Pancreas (tissue), 10 donors: ENCODE measurements around the gene ACAD11. TPM values are rescaled to one million over a fixed set of nuclear protein-coding genes. Genes with fewer than 3 reads are reported as not detected.

Source experiments
- ATAC-seq, 4 donors: fragments of 200-7000 bp; cut with Tn5 transposase; one replicate each; pipeline versions ENCODE4 v1.8.0 to v1.9.1; 2020; ENCODE audit warnings: mild to moderate bottlenecking in 4 of 4, moderate library complexity in 4 of 4
- DNase-seq, 6 donors: peaks; one replicate each; pipeline ENCODE4 v3.0.0-alpha.2; 2020
- FAIRE-seq: peaks from 2 replicates; lab custom pipeline; 2012; peaks lifted over from hg19 to GRCh38; lab: Jason Lieb, UNC
- H3K27ac ChIP-seq, 4 donors: fragments of 200-600 bp; sonication (generic); 1 replicate in 3 of 4; 2 replicates in 1 of 4; pipeline versions ENCODE4 v1.5.0 to v1.8.0; 2020
- H3K27me3 ChIP-seq, 4 donors: fragments of 200-600 bp; one replicate each; pipeline ENCODE4 v1.8.0; 2021
- H3K36me3 ChIP-seq, 3 donors: fragments of 200-600 bp; sonication (generic) in 1 of 3; one replicate each; pipeline versions ENCODE4 v1.5.0 to v1.8.0; 2020 to 2021
- H3K4me1 ChIP-seq, 3 donors: fragments of 200-600 bp; one replicate each; pipeline ENCODE4 v1.8.0; 2021
- H3K4me3 ChIP-seq, 4 donors: fragments of 200-600 bp; sonication (generic) in 2 of 4; one replicate each; pipeline versions ENCODE4 v1.5.0 to v1.8.0; 2020 to 2021
- H3K9me3 ChIP-seq, 4 donors: fragments of 200-600 bp; one replicate each; pipeline ENCODE4 v1.8.0; 2021
- WGBS, 2 donors: extraction: QIAGEN DNeasy Blood & Tissue Kit; methylation state at CpG; one replicate each; pipeline ENCODE4 v1.1.7; 2013; 5-methylcytosine and 5-hydroxymethylcytosine counted together
- intact Hi-C, 3 donors: fragments of 100-400 bp; cut with DNase I; formaldehyde crosslinking; loops; one replicate each; pipeline versions ENCODE4 v1.11.1 to v1.14.2; 2022
- polyA plus RNA-seq, 2 donors: library from polyadenylated mRNA; stranded (reverse); fragments of 200-250 nt; gene quantifications; one replicate each; pipeline ENCODE4 v1.2.3, GENCODE V29; 2013
- total RNA-seq, 6 donors: library from RNA; stranded (reverse); fragmentation: NEBNext Ultra II Directional in 4 of 6; extraction: Animal tissue kit (Norgen Biotek cat#: 25700) in 4 of 6; gene quantifications; one replicate each; pipeline versions ENCODE4 v1.2.1 to v1.2.4, GENCODE V29; 2021 to 2023
- TF ChIP-seq, protein P1 (sequence below), 4 donors: fragments of 200-600 bp; sonication (generic) in 3 of 4; IDR thresholded peaks; one replicate each; pipeline versions ENCODE4 v1.5.0 to v1.8.0; 2021; ENCODE audit warnings: antibody characterized with exemption in 4 of 4
- donor health status: healthy with polysubstance abuse.
- donor health status: DM: no; HTN: no; CAD: no; lungs with moderate emphysema.
- donor health status: DM: no; HTN: no; CAD: no.
- donor health status: control.
- donor health status: control.
- donor health status: Bipolar disorder and iron deficiency.
- donor health status: DM: yes; HTN: yes; CAD: no.
- donor health status: DM: no; HTN: no; CAD: no.
- donor health status: DM: no; HTN: no; CAD: no.
- donor health status: DM: yes; HTN: yes; CAD: no.

ACAD11 gene
- total and polyA plus RNA-seq, 8 donors = 6.6 to 31.7 (median 12.4) TPM

DNA sequence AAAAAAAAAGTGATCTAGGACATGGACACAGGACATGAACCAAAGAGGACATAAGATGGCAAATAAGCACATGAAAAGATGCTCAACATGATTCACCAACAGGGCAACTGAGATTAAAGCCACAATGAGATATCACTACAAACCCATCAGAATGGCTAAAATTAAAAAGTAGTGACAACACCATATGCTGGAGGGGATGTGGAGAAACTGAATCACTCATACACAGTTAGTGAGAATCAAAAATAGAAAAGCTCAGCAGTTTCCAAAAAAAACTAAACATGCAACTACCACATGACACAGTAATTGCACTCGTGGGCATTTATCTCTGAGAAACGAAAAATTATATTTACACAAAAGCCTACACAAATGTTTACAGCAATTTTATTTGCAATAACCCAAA, 90.5 kb downstream of the ACAD11 start:
- intact Hi-C loops = no loop called here
- Histone ChIP-seq H3K9me3 (no peaks in the 10 kb centered on the region), H3K4me1 (no peaks in the 10 kb centered on the region), H3K4me3 (no peak overlapping the region), H3K36me3 (no peaks in the 10 kb centered on the region), H3K27ac (no peak overlapping the region), H3K27me3 (no peaks in the 10 kb centered on the region)
- TF ChIP-seq, protein P1, sequence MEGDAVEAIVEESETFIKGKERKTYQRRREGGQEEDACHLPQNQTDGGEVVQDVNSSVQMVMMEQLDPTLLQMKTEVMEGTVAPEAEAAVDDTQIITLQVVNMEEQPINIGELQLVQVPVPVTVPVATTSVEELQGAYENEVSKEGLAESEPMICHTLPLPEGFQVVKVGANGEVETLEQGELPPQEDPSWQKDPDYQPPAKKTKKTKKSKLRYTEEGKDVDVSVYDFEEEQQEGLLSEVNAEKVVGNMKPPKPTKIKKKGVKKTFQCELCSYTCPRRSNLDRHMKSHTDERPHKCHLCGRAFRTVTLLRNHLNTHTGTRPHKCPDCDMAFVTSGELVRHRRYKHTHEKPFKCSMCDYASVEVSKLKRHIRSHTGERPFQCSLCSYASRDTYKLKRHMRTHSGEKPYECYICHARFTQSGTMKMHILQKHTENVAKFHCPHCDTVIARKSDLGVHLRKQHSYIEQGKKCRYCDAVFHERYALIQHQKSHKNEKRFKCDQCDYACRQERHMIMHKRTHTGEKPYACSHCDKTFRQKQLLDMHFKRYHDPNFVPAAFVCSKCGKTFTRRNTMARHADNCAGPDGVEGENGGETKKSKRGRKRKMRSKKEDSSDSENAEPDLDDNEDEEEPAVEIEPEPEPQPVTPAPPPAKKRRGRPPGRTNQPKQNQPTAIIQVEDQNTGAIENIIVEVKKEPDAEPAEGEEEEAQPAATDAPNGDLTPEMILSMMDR (IDR thresholded peaks at IDR 0.05) = no peak
- ATAC-seq (peak in 3 of 4 donors; percentile 17 to 65 (median 40)), DNase-seq (no peak), FAIRE-seq (no peak)
- WGBS, 2 donors = 12 to 21% methylated on average over 2 of the region's 2 CpGs

DNA sequence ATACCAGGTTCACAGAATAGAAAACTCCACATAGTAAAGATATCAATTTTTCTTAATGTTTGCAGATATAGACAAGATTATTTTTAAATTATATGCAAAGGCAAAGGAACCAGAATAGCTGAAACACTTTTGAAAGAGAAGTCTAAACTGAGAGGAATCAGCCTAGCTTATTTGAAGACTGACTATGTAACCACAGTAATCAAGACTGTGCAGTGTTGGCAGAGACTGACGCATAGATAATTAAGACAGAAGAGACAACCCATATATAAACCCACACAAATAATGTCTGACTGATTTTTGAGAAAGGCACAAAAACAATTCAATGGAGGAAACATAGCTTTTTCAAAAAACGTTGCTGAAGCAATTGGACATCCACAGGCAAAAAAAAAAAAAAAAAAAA, 91.2 kb downstream of the ACAD11 start:
- H3K9me3 ChIP-seq = no peaks in the 10 kb centered on the region
- DNase-seq (no peak), FAIRE-seq (no peak), ATAC-seq (no peak)
- no peaks in the 10 kb centered on the region for H3K27me3 ChIP-seq
- TF ChIP-seq, protein P1 (IDR thresholded peaks at IDR 0.05) = no peak
- H3K4me1 ChIP-seq = no peaks in the 10 kb centered on the region
- no peak overlapping the region for H3K4me3 ChIP-seq
- H3K36me3 ChIP-seq = no peaks in the 10 kb centered on the region
- WGBS, 2 donors = 76 to 78% methylated on average over 2 of the region's 2 CpGs
- intact Hi-C loops = no loop called here
- H3K27ac ChIP-seq = no peak overlapping the region

DNA sequence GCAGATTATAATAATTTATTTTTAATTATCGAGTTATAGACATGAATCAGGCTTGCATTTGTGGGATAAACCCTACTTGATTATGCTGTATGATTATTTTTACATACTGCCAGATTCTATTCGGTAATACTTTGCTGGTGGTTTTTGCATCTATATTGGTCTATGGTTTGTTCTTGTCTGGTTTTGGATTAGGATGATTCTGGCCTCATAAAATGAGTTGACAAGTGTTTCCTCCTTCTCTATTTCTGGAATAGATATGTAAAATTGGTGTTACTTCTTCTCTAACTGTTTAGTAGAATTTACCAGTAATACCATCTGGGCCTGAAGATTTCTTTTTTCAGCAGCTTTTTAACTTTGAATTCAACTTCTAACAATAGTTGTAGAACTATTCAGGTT, 95.5 kb downstream of the ACAD11 start:
- Histone ChIP-seq H3K27me3 (no peaks in the 10 kb centered on the region), H3K27ac (no peak overlapping the region), H3K9me3 (no peaks in the 10 kb centered on the region), H3K36me3 (no peaks in the 10 kb centered on the region), H3K4me3 (no peak overlapping the region), H3K4me1 (no peaks in the 10 kb centered on the region)
- intact Hi-C loops = no loop called here
- no peak for DNase-seq
- no peak for FAIRE-seq
- TF ChIP-seq, protein P1 (IDR thresholded peaks at IDR 0.05) = no peak
- WGBS, 2 donors = 91 to 93% methylated on average over 2 of the region's 2 CpGs
- no peak for ATAC-seq

DNA sequence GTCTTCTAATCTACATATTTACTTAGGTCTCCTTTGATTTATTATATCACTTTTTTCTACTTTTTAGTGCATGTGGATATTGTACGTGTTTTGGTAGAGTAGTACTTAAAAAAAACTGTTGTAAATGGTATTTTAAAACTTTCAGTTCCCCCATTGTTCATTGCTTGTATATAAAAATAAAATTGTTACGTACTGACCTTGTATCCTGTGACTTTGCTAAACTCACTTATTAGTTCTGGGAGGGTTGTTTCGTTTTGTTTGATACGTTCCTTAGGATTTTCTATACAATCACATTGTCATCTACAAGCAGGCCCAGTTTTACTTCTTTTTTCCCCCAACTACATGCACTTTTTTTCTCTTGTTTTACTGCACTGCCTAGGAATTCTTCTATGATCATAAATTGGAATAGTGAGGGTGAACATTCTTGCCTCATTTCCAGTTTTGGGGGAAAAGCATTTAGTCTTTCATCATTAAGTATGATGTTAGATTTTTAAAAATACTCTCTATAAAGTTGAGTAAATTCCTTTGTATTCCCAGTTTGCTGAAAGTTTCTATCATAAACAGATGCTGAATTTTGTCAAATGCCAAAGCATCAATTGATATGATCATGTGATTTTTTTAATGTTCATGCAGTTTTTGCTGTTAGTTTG, 96.1 kb downstream of the ACAD11 start:
- 88 to 92% methylated on average over 4 of the region's 4 CpGs for WGBS, 2 donors
- Histone ChIP-seq H3K27me3 (no peaks in the 10 kb centered on the region), H3K36me3 (no peaks in the 10 kb centered on the region), H3K4me3 (no peak overlapping the region), H3K27ac (no peak overlapping the region), H3K9me3 (no peaks in the 10 kb centered on the region), H3K4me1 (no peaks in the 10 kb centered on the region)
- intact Hi-C loops = no loop called here
- ATAC-seq = no peak
- no peak for DNase-seq
- FAIRE-seq = no peak
- TF ChIP-seq, protein P1 (IDR thresholded peaks at IDR 0.05) = no peak

DNA sequence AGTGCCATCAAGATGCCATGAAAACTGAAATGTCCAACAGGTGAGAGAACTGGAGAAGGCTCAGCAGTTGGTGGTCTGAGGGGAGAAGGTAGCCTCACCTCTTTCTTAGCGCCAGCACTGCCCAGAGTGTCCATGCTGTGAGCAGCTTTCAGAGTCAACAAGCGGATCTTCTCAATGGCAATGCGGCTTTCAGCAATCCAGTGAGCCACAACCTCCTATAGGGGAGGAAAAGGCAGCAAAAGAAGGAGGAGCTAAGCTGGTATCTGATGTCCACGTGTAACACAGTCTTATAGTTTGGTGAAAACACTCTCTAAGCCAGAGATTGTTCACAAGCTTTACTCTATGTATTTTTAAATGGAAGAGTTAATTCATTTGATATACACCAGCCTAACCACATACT, 98.6 kb downstream of the ACAD11 start:
- intact Hi-C loops = no loop called here
- no peak for FAIRE-seq
- TF ChIP-seq, protein P1 (IDR thresholded peaks at IDR 0.05) = no peak

More for the DNA sequence above, 98.6 kb downstream of the ACAD11 start:
- ATAC-seq (no peak), DNase-seq (no peak)
- 87 to 90% methylated on average over 4 of the region's 4 CpGs for WGBS, 2 donors
- no peak overlapping the region for H3K27ac ChIP-seq
- H3K36me3 ChIP-seq = no peaks in the 10 kb centered on the region
- H3K4me3 ChIP-seq = no peak overlapping the region
- H3K4me1 ChIP-seq = no peaks in the 10 kb centered on the region
- H3K9me3 ChIP-seq = no peaks in the 10 kb centered on the region
- H3K27me3 ChIP-seq = no peaks in the 10 kb centered on the region
